Measurements from ENCODE around the gene MYO18A. TPM values are rescaled to one million over a fixed set of nuclear protein-coding genes. Genes with fewer than 3 reads are reported as not detected.

The MYO18A gene
- total RNA-seq, 1 experiment from 2014 or later, result 37.2 TPM

- H3K4me2 ChIP-seq (ENCODE audit: low read length), result no peak overlapping the region
- peaks cover 9% of the 10 kb centered on the region; the same call in 1 of the 2 replicates for H3K27me3 ChIP-seq (ENCODE audit: insufficient read depth, low read length)
- H3K4me1 ChIP-seq (ENCODE audit: control insufficient read depth in 1 of 2, insufficient read depth in 2 of 2, low read length in 2 of 2), result no peaks in the 10 kb centered on the region
- no peaks in the 10 kb centered on the region for H3K36me3 ChIP-seq (ENCODE audit: control insufficient read depth in 1 of 2, insufficient read depth in 2 of 2, low read length in 2 of 2)
- H3K9ac ChIP-seq (ENCODE audit: low read length), result no peak overlapping the region
- POLR2A ChIA-PET, result no interaction called here
- no peaks in the 10 kb centered on the region for H3K9me3 ChIP-seq (ENCODE audit: control insufficient read depth in 1 of 2, insufficient read depth in 1 of 2, low read depth in 1 of 2, low read length in 2 of 2)
- TF ChIP-seq ZFX (IDR thresholded peaks at IDR 0.05), result no peak
- TF ChIP-seq POLR2A (IDR thresholded peaks at IDR 0.05; ENCODE audit: borderline replicate concordance, extremely low read depth, insufficient read depth, insufficient read length), result no peak
- TF ChIP-seq RAD21 (IDR thresholded peaks at IDR 0.05; ENCODE audit: low read depth), result no peak
- no peak for TF ChIP-seq YY1 (IDR thresholded peaks at IDR 0.05; ENCODE audit: extremely low read depth, insufficient replicate concordance, low read depth, low read length)
- TF ChIP-seq TCF7L2 (IDR thresholded peaks at IDR 0.05; ENCODE audit: borderline replicate concordance, extremely low read depth, insufficient read depth, insufficient read length), result no peak
- TF ChIP-seq SIN3A (IDR thresholded peaks at IDR 0.05; ENCODE audit: low read depth), result no peak
- no peak for TF ChIP-seq EGR1 (IDR thresholded peaks at IDR 0.05; ENCODE audit: low read depth)
- no peak for TF ChIP-seq JUND (IDR thresholded peaks at IDR 0.05)
- no peak for TF ChIP-seq CBX3 (IDR thresholded peaks at IDR 0.05; ENCODE audit: low read depth)
- no peak for TF ChIP-seq EZH2 (IDR thresholded peaks at IDR 0.05)
- no peak overlapping the region for H3K4me3 ChIP-seq (replicated peaks in 1 of 2; ENCODE audit: low read depth in 1 of 2, low read length in 2 of 2)
- H2AFZ ChIP-seq (ENCODE audit: low read depth, low read length, poor library complexity, severe bottlenecking), result no peak overlapping the region
- DNase-seq (ENCODE audit: low read depth, low spot score), result no peak
- H3K79me2 ChIP-seq (ENCODE audit: insufficient read depth, low read length), result no peaks in the 10 kb centered on the region
- CTCF ChIA-PET, result no interaction called here
- H3K27ac ChIP-seq (ENCODE audit: low read depth, low read length), result no peak overlapping the region
- no TSS peak for BruUV-seq (replicated peaks)
- no peaks in the 10 kb centered on the region for H4K20me1 ChIP-seq (ENCODE audit: insufficient read depth)
- ATAC-seq, result no peak
- H3K9me2 ChIP-seq (ENCODE audit: insufficient read depth), result no peaks in the 10 kb centered on the region
- intact Hi-C loops (cut with micrococcal nuclease), result no loop called here
- RAD21 ChIA-PET (ENCODE audit: low non-redundant PET in 1 of 2, low total read pairs in 2 of 2, uncharacterized antibody in 2 of 2, unreplicated experiment in 2 of 2), result no interaction called here
Measured at GRCh38 chr17:29050176-29050575, 130.0 kb downstream of the MYO18A start.

GRCh38 chr17:29049541-29050145, 130.6 kb downstream of the MYO18A start:
- CTCF ChIA-PET, result interaction anchor here (1.4 kb wide), 1 partner anchor 67 kb away, joined by 3 read pairs; no protein-coding TSS in a partner anchor
- no peaks in the 10 kb centered on the region for H4K20me1 ChIP-seq (ENCODE audit: insufficient read depth)
- DNase-seq (ENCODE audit: low read depth, low spot score) (no peak), ATAC-seq (no peak)
- RAD21 ChIA-PET (ENCODE audit: low non-redundant PET in 1 of 2, low total read pairs in 2 of 2, uncharacterized antibody in 2 of 2, unreplicated experiment in 2 of 2), result no interaction called here
- no peaks in the 10 kb centered on the region for H3K79me2 ChIP-seq (ENCODE audit: insufficient read depth, low read length)
- no peak overlapping the region for H3K27ac ChIP-seq (ENCODE audit: low read depth, low read length)
- H3K9me2 ChIP-seq (ENCODE audit: insufficient read depth), result no peaks in the 10 kb centered on the region
- H3K9ac ChIP-seq (ENCODE audit: low read length), result no peak overlapping the region
- intact Hi-C loops (cut with micrococcal nuclease), result no loop called here
- no peak overlapping the region for H3K4me2 ChIP-seq (ENCODE audit: low read length)
- POLR2A ChIA-PET, result no interaction called here
- peaks cover 9% of the 10 kb centered on the region; the same call in 1 of the 2 replicates for H3K27me3 ChIP-seq (ENCODE audit: insufficient read depth, low read length)
- BruUV-seq (replicated peaks), result no TSS peak
- H3K36me3 ChIP-seq (ENCODE audit: control insufficient read depth in 1 of 2, insufficient read depth in 2 of 2, low read length in 2 of 2), result no peaks in the 10 kb centered on the region
- H3K9me3 ChIP-seq (ENCODE audit: control insufficient read depth in 1 of 2, insufficient read depth in 1 of 2, low read depth in 1 of 2, low read length in 2 of 2), result no peaks in the 10 kb centered on the region
- no peak for TF ChIP-seq MAX (IDR thresholded peaks at IDR 0.05)
- TF ChIP-seq POLR2AphosphoS5 (IDR thresholded peaks at IDR 0.05; ENCODE audit: low read depth, low read length), result no peak
- no peak for TF ChIP-seq REST (IDR thresholded peaks at IDR 0.05; ENCODE audit: low read depth)
- no peak for TF ChIP-seq FOSL1 (IDR thresholded peaks at IDR 0.05; ENCODE audit: low read depth)
- TF ChIP-seq EZH2 (IDR thresholded peaks at IDR 0.05), result no peak
- H3K4me1 ChIP-seq (ENCODE audit: control insufficient read depth in 1 of 2, insufficient read depth in 2 of 2, low read length in 2 of 2), result no peaks in the 10 kb centered on the region
- no peak overlapping the region for H2AFZ ChIP-seq (ENCODE audit: low read depth, low read length, poor library complexity, severe bottlenecking)
- H3K4me3 ChIP-seq (replicated peaks in 1 of 2; ENCODE audit: low read depth in 1 of 2, low read length in 2 of 2), result no peak overlapping the region

Data from HCT116 (cell line).